WI38 (cell line): ENCODE data around the gene C1QTNF5.

ENCODE experiments used
- H3K4me3 ChIP-seq: 2 replicates; pipeline ENCODE4 v1.5.1; 2011; ENCODE audit warnings: low read depth, mild to moderate bottlenecking, control low read depth, low read length
- TF ChIP-seq, protein P1 (sequence below): IDR thresholded peaks from 2 replicates; pipeline ENCODE4 v1.5.1; 2012; ENCODE audit warnings: low read depth, mild to moderate bottlenecking, control low read depth, low read length

C1QTNF5 gene

GRCh38 chr11:119380827-119381180, 40.1 kb upstream of the C1QTNF5 start:
- TF ChIP-seq, protein P1, sequence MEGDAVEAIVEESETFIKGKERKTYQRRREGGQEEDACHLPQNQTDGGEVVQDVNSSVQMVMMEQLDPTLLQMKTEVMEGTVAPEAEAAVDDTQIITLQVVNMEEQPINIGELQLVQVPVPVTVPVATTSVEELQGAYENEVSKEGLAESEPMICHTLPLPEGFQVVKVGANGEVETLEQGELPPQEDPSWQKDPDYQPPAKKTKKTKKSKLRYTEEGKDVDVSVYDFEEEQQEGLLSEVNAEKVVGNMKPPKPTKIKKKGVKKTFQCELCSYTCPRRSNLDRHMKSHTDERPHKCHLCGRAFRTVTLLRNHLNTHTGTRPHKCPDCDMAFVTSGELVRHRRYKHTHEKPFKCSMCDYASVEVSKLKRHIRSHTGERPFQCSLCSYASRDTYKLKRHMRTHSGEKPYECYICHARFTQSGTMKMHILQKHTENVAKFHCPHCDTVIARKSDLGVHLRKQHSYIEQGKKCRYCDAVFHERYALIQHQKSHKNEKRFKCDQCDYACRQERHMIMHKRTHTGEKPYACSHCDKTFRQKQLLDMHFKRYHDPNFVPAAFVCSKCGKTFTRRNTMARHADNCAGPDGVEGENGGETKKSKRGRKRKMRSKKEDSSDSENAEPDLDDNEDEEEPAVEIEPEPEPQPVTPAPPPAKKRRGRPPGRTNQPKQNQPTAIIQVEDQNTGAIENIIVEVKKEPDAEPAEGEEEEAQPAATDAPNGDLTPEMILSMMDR: no peak
- peak overlapping the region; percentile 61 for H3K4me3 ChIP-seq

- TF ChIP-seq, protein P1: no peak
- H3K4me3 ChIP-seq: no peak overlapping the region
Measured at GRCh38 chr11:119380160-119380826, 39.6 kb upstream of the C1QTNF5 start.

DNA sequence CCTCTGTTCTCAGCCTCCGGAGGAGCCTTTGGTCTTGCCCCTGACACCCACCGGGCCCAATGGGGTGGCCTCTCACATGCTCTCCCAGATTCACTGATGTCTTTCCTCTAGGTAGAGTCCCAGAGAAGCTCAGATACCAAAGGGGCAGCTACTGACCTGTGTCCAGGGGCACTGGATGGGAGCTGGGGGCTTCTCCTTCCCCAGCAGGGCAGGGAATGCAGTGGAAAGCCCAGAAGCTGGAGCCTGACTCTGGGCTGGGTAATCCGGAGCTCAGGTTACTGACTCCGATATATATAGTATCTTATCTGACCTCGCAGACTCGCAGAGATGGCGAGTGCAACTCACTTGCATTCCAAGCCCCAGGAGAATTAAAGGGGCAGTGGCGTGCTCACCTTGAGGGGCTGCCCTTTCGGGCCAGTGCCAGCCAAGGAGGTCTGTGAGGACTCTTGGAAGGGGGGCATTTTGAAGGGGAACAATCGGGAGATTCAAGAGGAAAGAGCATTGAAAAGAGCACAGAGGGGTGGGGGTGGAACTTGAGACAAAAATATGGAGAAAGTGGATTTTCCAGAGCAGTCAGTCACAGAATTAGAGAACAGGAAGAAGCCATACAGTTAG, 38.3 kb upstream of the C1QTNF5 start:
- TF ChIP-seq, protein P1: no peak
- H3K4me3 ChIP-seq: no peak overlapping the region

- no peak overlapping the region for H3K4me3 ChIP-seq
- TF ChIP-seq, protein P1: no peak
Measured at GRCh38 chr11:119377961-119378667, 37.4 kb upstream of the C1QTNF5 start.

- no peak overlapping the region for H3K4me3 ChIP-seq
- TF ChIP-seq, protein P1: no peak
Measured at GRCh38 chr11:119377112-119377901, 36.6 kb upstream of the C1QTNF5 start.

DNA sequence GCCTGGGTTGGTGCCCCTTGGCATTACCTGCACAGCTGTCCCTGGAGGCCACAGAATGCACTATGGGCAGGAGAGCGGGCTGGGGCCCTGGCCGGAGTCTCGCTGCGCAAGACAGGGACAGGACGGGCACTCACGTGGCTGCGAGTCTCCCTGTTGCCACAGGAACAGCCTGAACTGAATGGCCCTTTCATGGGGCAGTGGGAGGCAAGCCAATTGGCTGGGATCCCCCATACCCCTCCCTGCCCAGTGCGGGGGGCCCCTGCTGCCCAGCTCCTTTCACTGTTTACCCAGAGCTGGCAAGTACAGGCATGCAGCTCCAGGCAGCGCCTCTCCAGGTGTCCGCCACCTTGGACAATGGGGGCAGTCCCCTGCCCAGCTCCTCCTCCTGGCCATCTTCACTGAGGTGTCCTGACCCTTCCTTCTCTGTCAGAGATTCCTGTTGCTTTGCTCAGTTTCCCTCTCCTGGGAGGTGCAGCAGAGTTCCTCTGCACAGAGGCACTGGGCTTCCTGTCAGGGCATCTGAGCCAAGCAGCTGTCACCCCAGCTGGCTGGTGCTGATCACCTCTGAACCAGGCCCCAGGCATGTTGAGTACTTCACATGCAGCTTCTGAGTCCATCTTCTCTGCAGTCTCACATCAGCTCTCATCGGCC, 35.6 kb upstream of the C1QTNF5 start:
- H3K4me3 ChIP-seq: no peak overlapping the region
- TF ChIP-seq, protein P1: no peak
